ENCODE data around the gene COBL. TPM values are rescaled to one million over a fixed set of nuclear protein-coding genes. Genes with fewer than 3 reads are reported as not detected.

Gene COBL
- total and polyA plus RNA-seq, 2 of the 8 experiments (the other 6 are each of a cell fraction or from before 2014, with no cell fraction given) = 13.8 to 40.4 TPM

- no peak overlapping the region for H3K27ac ChIP-seq (ENCODE audit: low read depth, low read length)
- DNase-seq (ENCODE audit: low read depth in 1 of 2, low spot score in 2 of 2) = no peak
- H3K18ac ChIP-seq (ENCODE audit: extremely low read depth, low read length) = no peak overlapping the region; the same call in 1 of the 2 replicates
- H2BK20ac ChIP-seq (ENCODE audit: low read length) = no peak overlapping the region; the same call in 1 of the 2 replicates
- H3K9ac ChIP-seq (replicated peaks in 1 of 4; ENCODE audit: extremely low read depth in 1 of 4, low read depth in 3 of 4, low read length in 3 of 4) = no peak overlapping the region
- no peaks in the 10 kb centered on the region for H3K79me1 ChIP-seq (ENCODE audit: low read depth, low read length)
- H2BK12ac ChIP-seq (ENCODE audit: low read depth, low read length) = peak overlapping the region; percentile 32; the same call in 1 of the 2 replicates
- H3K56ac ChIP-seq (replicated peaks; ENCODE audit: insufficient read length, low read depth, low read length) = no peak overlapping the region
- no peak overlapping the region for H3K23ac ChIP-seq (ENCODE audit: insufficient read length)
- no peak overlapping the region for H3K4ac ChIP-seq (replicated peaks; ENCODE audit: insufficient read length, low read depth, low read length)
- H4K8ac ChIP-seq (ENCODE audit: extremely low read depth, insufficient read depth, low read length) = no peak overlapping the region
- no peak overlapping the region for H4K91ac ChIP-seq (replicated peaks; ENCODE audit: insufficient read length, low read length)
- no peaks in the 10 kb centered on the region for H4K20me1 ChIP-seq (replicated peaks in 1 of 2; ENCODE audit: control insufficient read depth in 1 of 2, insufficient read depth in 2 of 2, low read length in 2 of 2)
- H2BK5ac ChIP-seq (ENCODE audit: low read depth, low read length) = no peak overlapping the region
- no peak overlapping the region for H3K4me2 ChIP-seq (ENCODE audit: insufficient read depth in 1 of 2, low read depth in 2 of 2, low read length in 2 of 2)
- H2AFZ ChIP-seq (ENCODE audit: low read length) = no peak overlapping the region
- H3K9me3 ChIP-seq (ENCODE audit: insufficient read depth in 2 of 2, low read depth in 1 of 2, low read length in 1 of 2) = no peaks in the 10 kb centered on the region
- ChIA-PET POLR2A (ENCODE audit: partially characterized antibody) (interaction anchor here (1.3 to 10.2 kb wide), 2 partner anchors 9 to 19 kb away, joined by 3 to 98 read pairs; no protein-coding TSS in a partner anchor), CTCF (ENCODE audit: partially characterized antibody) (interaction anchor here (0.6 to 3.6 kb wide), 13 partner anchors 7 to 205 kb away, joined by 3 to 24 read pairs (median 3); no protein-coding TSS in a partner anchor)
- no peaks in the 10 kb centered on the region for H3K79me2 ChIP-seq (ENCODE audit: control insufficient read depth in 1 of 2, insufficient read depth in 2 of 2, low read length in 2 of 2)
- no peak for FAIRE-seq
- H4K5ac ChIP-seq (ENCODE audit: insufficient read length, low read depth, low read length) = no peak overlapping the region
- no peak overlapping the region for H2BK15ac ChIP-seq (ENCODE audit: low read length)
- H2AK5ac ChIP-seq (ENCODE audit: low read depth, low read length) = no peak overlapping the region
- WGBS, 2 experiments (ENCODE audit: extremely low coverage in 1 of 2, insufficient coverage in 1 of 2, insufficient read length in 1 of 2, insufficient replicate concordance in 2 of 2, low coverage in 1 of 2, low lambda C conversion rate in 2 of 2, missing lambda C conversion rate in 1 of 2) = 84% methylated on average over 3 of the region's 3 CpGs; no CpG with 5 or more reads in 1 of the 2 experiments
- H3K23me2 ChIP-seq (ENCODE audit: low read depth, low read length) = no peaks in the 10 kb centered on the region
- no peak overlapping the region for H3K14ac ChIP-seq (ENCODE audit: insufficient read length)
- H3K4me1 ChIP-seq (replicated peaks in 1 of 4; ENCODE audit: control insufficient read depth in 3 of 4, insufficient read depth in 4 of 4, low read length in 3 of 4) = peaks cover 0 to 3% (median 0%) of the 10 kb centered on the region in 4 experiments; a peak in 1 of 7 replicates
- H3K4me3 ChIP-seq (ENCODE audit: extremely low read depth in 1 of 4, insufficient read depth in 2 of 4, low read depth in 3 of 4, low read length in 4 of 4) = no peak overlapping the region
- H2BK120ac ChIP-seq (replicated peaks; ENCODE audit: low read depth, low read length) = no peak overlapping the region
- H3K36me3 ChIP-seq (ENCODE audit: control insufficient read depth in 2 of 4, insufficient read depth in 4 of 4, low read length in 3 of 4) = no peaks in the 10 kb centered on the region
- no peaks in the 10 kb centered on the region for H3K27me3 ChIP-seq (replicated peaks in 1 of 4; ENCODE audit: control insufficient read depth in 3 of 4, extremely low read depth in 1 of 4, insufficient read depth in 3 of 4, low read length in 3 of 4)
- TF ChIP-seq TEAD4 (IDR thresholded peaks at IDR 0.05; ENCODE audit: low read depth, low read length) = no peak
- no peak for TF ChIP-seq ZNF274 (IDR thresholded peaks at IDR 0.05; ENCODE audit: borderline replicate concordance, extremely low read depth, low read length)
- no peak for TF ChIP-seq ASH2L (IDR thresholded peaks at IDR 0.05; ENCODE audit: low read length)
- no peak for TF ChIP-seq USF2 (IDR thresholded peaks at IDR 0.05; ENCODE audit: low read length)
- TF ChIP-seq CHD1 (IDR thresholded peaks at IDR 0.05; ENCODE audit: low read depth, low read length) = no peak
- no peak for TF ChIP-seq KDM4A (IDR thresholded peaks at IDR 0.05; ENCODE audit: low read depth, low read length, severe bottlenecking)
- no peak for TF ChIP-seq CEBPB (IDR thresholded peaks at IDR 0.05; ENCODE audit: low read depth, low read length)
- no peak for TF ChIP-seq TCF12 (IDR thresholded peaks at IDR 0.05; ENCODE audit: low read depth, low read length)
- TF ChIP-seq POLR2A (IDR thresholded peaks at IDR 0.05; ENCODE audit: control extremely low read depth in 1 of 2, low read depth in 2 of 2, low read length in 2 of 2) = no peak
- no peak for TF ChIP-seq KDM1A (IDR thresholded peaks at IDR 0.05; ENCODE audit: borderline replicate concordance, low read length)
- no peak for TF ChIP-seq HDAC2 (IDR thresholded peaks at IDR 0.05; ENCODE audit: borderline replicate concordance in 1 of 2, low read depth in 2 of 2, low read length in 2 of 2)
- TF ChIP-seq ATF3 (IDR thresholded peaks at IDR 0.05; ENCODE audit: insufficient read depth, low read depth, low read length) = no peak
- no peak for TF ChIP-seq POU5F1 (IDR thresholded peaks at IDR 0.05; ENCODE audit: low read depth, low read length)
These were observed 29.5 kb upstream of the COBL start for GRCh38 chr7:51346126-51346525.
